B cell (primary cell): ENCODE measurements around the gene SFMBT1. TPM values are rescaled to one million over a fixed set of nuclear protein-coding genes. Genes with fewer than 3 reads are reported as not detected.
A peak's percentile ranks its signal among the peaks of the same experiment; 100 is the strongest.

Experiments
- ATAC-seq: fragments of 200-7000 bp; cut with Tn5 transposase; one replicate; pipeline ENCODE4 v1.10.0; 2021; ENCODE audit warnings: low read depth, mild to moderate bottlenecking, moderate number of reproducible peaks, moderate library complexity
- CTCF ChIA-PET: fragments of 350-600 bp; sonication (Branson Sonifier 250); formaldehyde crosslinking; loops from one replicate; lab custom pipeline; 2021; ENCODE audit warnings: antibody characterized with exemption, inconsistent platforms; lab: Charles Lee
- POLR2A ChIA-PET: fragments of 350-600 bp; sonication (Branson Sonifier 250); formaldehyde crosslinking; loops from one replicate; lab custom pipeline; 2021; ENCODE audit warnings: antibody characterized with exemption; lab: Charles Lee
- DNase-seq: peaks from one replicate; pipeline ENCODE4 v3.0.0; 2013
- H2AFZ ChIP-seq: 2 replicates; pipeline ENCODE4 v1.6.1; 2012; ENCODE audit warnings: mild to moderate bottlenecking, low read depth, low read length; ENCODE audit not compliant: insufficient read depth, poor library complexity, severe bottlenecking
- H3K27ac ChIP-seq, 2 donors: 1 replicate in 1 of 2; 2 replicates in 1 of 2; pipeline ENCODE4 v1.5.1; 2012 to 2013; ENCODE audit warnings: low read length in 2 of 2, mild to moderate bottlenecking in 2 of 2, moderate library complexity in 1 of 2
- H3K27me3 ChIP-seq, 4 experiments: fragments of 200-600 bp in 1 of 4; sonication (generic) in 1 of 4; replicated peaks in 1 of 4; 1 replicate in 2 of 4; 2 replicates in 2 of 4; pipeline versions ENCODE4 v1.6.1 to v1.7.0; 2013 to 2016; ENCODE audit warnings: low read length in 3 of 4, mild to moderate bottlenecking in 2 of 4, mixed read lengths in 1 of 4, moderate library complexity in 1 of 4; ENCODE audit not compliant: insufficient read depth in 4 of 4, control insufficient read depth in 3 of 4; ENCODE audit errors: control extremely low read depth in 1 of 4
- H3K36me3 ChIP-seq, 2 experiments: replicated peaks in 1 of 2; 1 replicate in 1 of 2; 2 replicates in 1 of 2; pipeline versions ENCODE4 v1.6.1 to v1.7.1; 2013; ENCODE audit warnings: low read length in 1 of 2; ENCODE audit not compliant: insufficient read depth in 2 of 2, control insufficient read depth in 1 of 2; ENCODE audit errors: control extremely low read depth in 1 of 2, extremely low read depth in 1 of 2
- H3K4me1 ChIP-seq, 2 donors: fragments of 200-600 bp in 1 of 2; sonication (generic) in 1 of 2; 1 replicate in 1 of 2; 2 replicates in 1 of 2; pipeline versions ENCODE4 v1.5.1 to v1.6.1; 2013 to 2017; ENCODE audit warnings: low read length in 2 of 2; ENCODE audit not compliant: control insufficient read depth in 2 of 2, insufficient read depth in 2 of 2
- H3K4me2 ChIP-seq: replicated peaks from 2 replicates; pipeline ENCODE3; 2012; ENCODE audit warnings: mild to moderate bottlenecking, low read depth, low read length; ENCODE audit not compliant: poor library complexity, severe bottlenecking
- H3K4me3 ChIP-seq, 5 experiments: fragments of 200-600 bp in 1 of 5; sonication (generic) in 1 of 5; 1 replicate in 3 of 5; 2 replicates in 2 of 5; pipeline versions ENCODE4 v1.5.1 to v1.7.0; 2011 to 2016; ENCODE audit warnings: low read length in 4 of 5, mild to moderate bottlenecking in 4 of 5, low read depth in 2 of 5, control low read depth in 1 of 5, moderate library complexity in 1 of 5; ENCODE audit not compliant: insufficient read depth in 1 of 5; ENCODE audit errors: control extremely low read depth in 1 of 5, extremely low read depth in 1 of 5
- H3K79me2 ChIP-seq: fragments of 200-600 bp; sonication (generic); one replicate; pipeline ENCODE4 v1.6.0; 2016; ENCODE audit warnings: low read length; ENCODE audit not compliant: control insufficient read depth, insufficient read depth
- H3K9ac ChIP-seq: fragments of 200-600 bp; sonication (generic); 2 replicates; pipeline ENCODE4 v1.6.1; 2017; ENCODE audit warnings: mild to moderate bottlenecking, low read length, moderate library complexity
- H3K9me3 ChIP-seq, 3 donors: one replicate each; pipeline versions ENCODE4 v1.6.1 to v1.7.1; 2013; ENCODE audit warnings: low read length in 2 of 3; ENCODE audit not compliant: control insufficient read depth in 2 of 3, insufficient read depth in 1 of 3; ENCODE audit errors: control extremely low read depth in 1 of 3
- H4K20me1 ChIP-seq: 2 replicates; pipeline ENCODE4 v1.6.0; 2012; ENCODE audit warnings: mild to moderate bottlenecking, low read length; ENCODE audit not compliant: insufficient read depth, control insufficient read depth, poor library complexity, severe bottlenecking
- H3K27ac Mint-ChIP-seq: one replicate; pipeline ENCODE4 v1.8.0; 2021; ENCODE audit warnings: mixed read lengths
- H3K27me3 Mint-ChIP-seq: one replicate; pipeline ENCODE4 v1.8.0; 2021; ENCODE audit warnings: mixed read lengths
- H3K4me1 Mint-ChIP-seq: one replicate; pipeline ENCODE4 v1.8.0; 2021; ENCODE audit warnings: mixed read lengths
- H3K4me3 Mint-ChIP-seq: one replicate; pipeline ENCODE4 v1.8.0; 2021; ENCODE audit warnings: mixed read lengths
- H3K9me3 Mint-ChIP-seq: one replicate; pipeline ENCODE4 v1.8.0; 2022; ENCODE audit warnings: mixed read lengths; ENCODE audit not compliant: insufficient read depth
- CTCF ChIP-seq: fragments of 200-600 bp; IDR thresholded peaks from one replicate; pipeline ENCODE4 v1.8.0; 2022; ENCODE audit warnings: antibody characterized with exemption, mild to moderate bottlenecking
- EZH2 ChIP-seq: IDR thresholded peaks from 2 replicates; pipeline ENCODE4 v1.6.1; 2012; ENCODE audit warnings: borderline replicate concordance, low read depth, mild to moderate bottlenecking, moderate library complexity, low read length; ENCODE audit not compliant: insufficient read depth, poor library complexity, severe bottlenecking
- WGBS: methylation state at CpG from one replicate; pipeline ENCODE4 v1.1.5; 2013; ENCODE audit warnings: missing lambda C conversion rate; ENCODE audit not compliant: insufficient coverage; 5-methylcytosine and 5-hydroxymethylcytosine counted together
- intact Hi-C: fragments of 100-400 bp; cut with micrococcal nuclease; formaldehyde crosslinking; loops from one replicate; pipeline ENCODE4 v1.10.0; 2022
- polyA plus RNA-seq: library from polyadenylated mRNA; depleted of rRNA; stranded (reverse); fragments of >200 nt; gene quantifications from 2 replicates; pipeline ENCODE4 v1.2.3, GENCODE V29; 2012
- total RNA-seq, 2 donors: library from RNA; stranded (reverse); fragments of 120-200 nt in 1 of 2; gene quantifications; 1 replicate in 1 of 2; 2 replicates in 1 of 2; pipeline versions ENCODE4 v1.2.3 to v1.2.4, GENCODE V29; 2013 to 2022

Gene SFMBT1
- total and polyA plus RNA-seq, 2 donors (not counting 1 experiment from before 2014, with no cell fraction given), result 9.9 to 55.8 TPM

- TF ChIP-seq CTCF, result no peak
- TF ChIP-seq EZH2, result no peak
- no peaks in the 10 kb centered on the region for H3K4me1 ChIP-seq
- H3K4me3 Mint-ChIP-seq, result no peak overlapping the region
- H3K4me2 ChIP-seq, result no peak overlapping the region
- ChIA-PET CTCF (interaction anchor here (0.6 to 2.0 kb wide), 3 partner anchors 12 to 808 kb away, joined by 3 to 5 read pairs (median 3); no protein-coding TSS in a partner anchor), POLR2A (no interaction called here)
- ATAC-seq (no peak), DNase-seq (no peak)
- H3K9me3 ChIP-seq, result no peaks in the 10 kb centered on the region
- peaks cover 0 to 2% of the 10 kb centered on the region in 2 experiments for H3K36me3 ChIP-seq
- H4K20me1 ChIP-seq, result no peaks in the 10 kb centered on the region
- peak overlapping the region; percentile 22 for H3K27ac Mint-ChIP-seq
- H3K4me1 Mint-ChIP-seq, result peaks cover 27% of the 10 kb centered on the region
- H3K27me3 Mint-ChIP-seq, result no peaks in the 10 kb centered on the region
- intact Hi-C loops, result no loop called here
- H2AFZ ChIP-seq, result no peak overlapping the region
- H3K27me3 ChIP-seq, result no peaks in the 10 kb centered on the region
- H3K9ac ChIP-seq, result no peak overlapping the region
- no peaks in the 10 kb centered on the region for H3K9me3 Mint-ChIP-seq
- WGBS, result 100% methylated on average over 1 of the region's 3 CpGs
- H3K4me3 ChIP-seq, result no peak overlapping the region
- peaks cover 66% of the 10 kb centered on the region for H3K79me2 ChIP-seq
- H3K27ac ChIP-seq, result no peak overlapping the region
These were observed 74.0 kb downstream of the SFMBT1 start for GRCh38 chr3:52971895-52972294.

- POLR2A ChIA-PET, result no interaction called here
- no peaks in the 10 kb centered on the region for H3K9me3 ChIP-seq
- H3K79me2 ChIP-seq, result peaks cover 38% of the 10 kb centered on the region
- no peaks in the 10 kb centered on the region for H4K20me1 ChIP-seq
- intact Hi-C loops, result loop anchor here (10.0 kb wide), 1 partner anchor 47 kb away; no protein-coding TSS in a partner anchor
- H3K4me1 ChIP-seq, result no peaks in the 10 kb centered on the region
- no peak overlapping the region for H3K9ac ChIP-seq
- CTCF ChIA-PET, result no interaction called here
- DNase-seq (no peak), ATAC-seq (no peak)
- no peak overlapping the region for H3K4me2 ChIP-seq
- no peak overlapping the region for H3K27ac ChIP-seq
- Mint-ChIP-seq H3K9me3 (no peaks in the 10 kb centered on the region), H3K4me3 (no peak overlapping the region), H3K27me3 (no peaks in the 10 kb centered on the region), H3K27ac (peak overlapping the region; percentile 47), H3K4me1 (peaks cover 19% of the 10 kb centered on the region)
- H2AFZ ChIP-seq, result no peak overlapping the region
- WGBS, result no CpG with 5 or more reads among the region's 2 CpGs
- peaks cover 0 to 2% of the 10 kb centered on the region in 2 experiments for H3K36me3 ChIP-seq
- H3K4me3 ChIP-seq, result no peak overlapping the region
- no peaks in the 10 kb centered on the region for H3K27me3 ChIP-seq
- no peak for TF ChIP-seq CTCF
- TF ChIP-seq EZH2, result no peak
These were observed 78.5 kb downstream of the SFMBT1 start for GRCh38 chr3:52967398-52967797.
